NCI-H510A (cell line): ENCODE measurements around the gene GRK2.
"Not testable (repeated sequence)": the region's sequence is repeated elsewhere in the genome, so short reads cannot be mapped to it uniquely, and the experiment has no call there.

Experiments
- DNase-seq: peaks from one replicate; lab custom pipeline; 2025; lab: John Stamatoyannopoulos, UW

Gene GRK2

DNA sequence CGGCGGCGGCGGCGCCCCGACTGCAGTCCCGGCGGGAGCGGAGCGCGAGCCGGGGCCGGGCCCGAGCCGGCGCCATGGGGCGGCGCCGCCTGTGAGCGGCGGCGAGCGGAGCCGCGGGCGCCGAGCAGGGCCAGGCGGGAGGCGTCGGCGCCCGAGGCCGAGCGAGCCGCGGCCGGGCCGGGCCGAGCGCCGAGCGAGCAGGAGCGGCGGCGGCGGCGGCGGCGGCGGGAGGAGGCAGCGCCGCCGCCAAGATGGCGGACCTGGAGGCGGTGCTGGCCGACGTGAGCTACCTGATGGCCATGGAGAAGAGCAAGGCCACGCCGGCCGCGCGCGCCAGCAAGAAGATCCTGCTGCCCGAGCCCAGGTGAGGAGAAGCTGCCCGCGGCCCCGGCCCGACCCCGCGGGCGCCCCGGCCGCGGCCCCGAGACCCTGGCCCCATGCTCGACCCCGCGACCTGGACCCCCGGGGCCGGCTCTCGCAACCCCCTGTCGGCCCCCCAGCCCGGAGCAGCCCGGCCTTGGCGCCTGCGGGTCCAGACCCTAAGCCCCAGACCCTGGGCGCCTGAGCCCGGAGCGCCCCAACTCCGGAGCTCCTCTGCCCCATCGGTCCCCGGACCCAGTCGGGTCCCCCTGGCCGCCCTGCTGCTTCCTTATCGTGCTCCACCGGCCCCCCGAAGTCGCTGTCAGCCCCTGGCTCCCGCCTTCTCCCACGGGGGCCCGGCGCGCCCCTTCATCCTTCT is at the start of gene GRK2:
Gene GRK2 (plus strand): TSS at position 25 of the 739 bp plus-strand sequence. CDS start 227 bp downstream, at position 252.
- peak; percentile 62 for DNase-seq

DNA sequence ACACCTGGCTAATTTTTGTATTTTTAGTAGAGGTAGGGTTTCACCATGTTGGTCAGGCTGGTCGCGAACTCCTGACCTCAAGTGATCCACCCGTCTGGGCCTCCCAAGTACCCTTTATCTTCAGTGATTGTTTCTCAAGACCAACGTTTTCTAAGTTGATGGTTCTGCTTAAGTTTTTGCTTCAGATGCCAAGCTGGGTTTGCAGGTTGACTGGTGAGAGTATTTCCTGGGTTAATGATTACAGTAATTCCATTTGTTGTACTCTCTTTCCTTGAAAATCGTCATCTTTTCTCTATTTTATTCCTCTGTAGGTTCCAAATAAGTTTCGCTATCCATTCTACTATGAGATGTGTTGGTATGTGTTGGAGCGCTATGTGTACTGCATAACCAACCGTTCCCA is 38.5 kb upstream of the GRK2 start:
- DNase-seq: no peak

DNA sequence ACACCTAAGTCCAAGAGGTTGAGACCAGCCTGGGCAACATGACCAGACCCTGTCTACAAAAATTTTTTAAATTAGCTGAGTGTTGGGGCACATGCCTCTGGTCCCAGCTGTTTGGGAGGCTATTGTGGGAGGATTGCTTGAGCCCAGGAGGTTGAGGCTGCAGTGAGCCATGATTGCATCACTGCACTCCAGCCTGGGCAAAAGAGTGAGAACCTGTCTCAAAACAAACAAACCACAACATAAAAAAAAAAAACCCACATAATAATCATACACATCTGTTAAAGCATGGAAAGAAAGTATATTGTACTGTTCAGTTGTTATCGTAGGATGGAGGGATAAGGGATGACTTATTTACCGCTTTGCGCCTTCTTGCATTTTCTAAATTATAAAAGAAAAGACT is 35.9 kb upstream of the GRK2 start:
- no peak for DNase-seq

DNA sequence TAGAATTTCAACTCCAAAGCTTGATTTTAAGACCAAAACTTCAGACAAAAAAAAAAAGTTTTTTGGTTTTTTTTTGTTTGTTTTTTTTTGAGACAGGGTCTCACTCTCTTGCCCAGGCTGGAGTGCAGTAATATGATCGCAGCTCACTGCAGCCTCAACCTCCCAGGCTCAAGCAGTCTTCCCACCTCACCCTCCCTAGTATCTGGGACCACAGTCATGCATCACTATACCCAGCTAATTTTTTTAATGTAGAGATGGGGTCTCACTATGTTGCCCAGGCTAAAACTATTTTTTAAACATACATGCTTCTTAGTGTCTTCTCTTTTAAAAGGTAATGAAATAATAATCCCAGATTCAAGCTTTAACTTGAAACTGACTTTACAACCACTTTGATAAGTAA is 35.4 kb upstream of the GRK2 start:
- DNase-seq: no peak

- no peak for DNase-seq
These were observed 32.6 kb upstream of the GRK2 start for GRCh38 chr11:67233584-67234190.

DNA sequence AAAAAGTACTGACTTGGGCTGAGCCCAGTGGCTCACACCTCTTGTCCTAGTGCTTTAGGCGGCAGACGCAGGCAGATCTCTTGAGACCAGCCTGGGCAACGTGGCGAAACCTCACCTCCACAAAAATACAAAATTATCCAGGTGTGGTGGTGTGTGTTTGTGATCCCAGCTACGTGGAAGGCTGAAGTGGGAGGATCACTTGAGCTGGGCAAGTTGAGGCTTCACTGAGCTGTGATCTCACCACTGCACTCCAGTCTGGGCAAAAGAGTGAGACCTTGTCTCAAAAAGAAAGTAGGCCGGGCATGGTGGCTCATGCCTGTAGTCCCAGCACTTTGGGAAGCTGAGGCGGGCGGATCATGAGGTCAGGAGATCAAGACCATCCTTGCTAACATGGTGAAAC is 31.7 kb upstream of the GRK2 start:
- DNase-seq: not testable (repeated sequence)

GRCh38 chr11:67237574-67237973 is 28.7 kb upstream of the GRK2 start:
- DNase-seq: no peak

GRCh38 chr11:67238894-67239782 is 27.1 kb upstream of the GRK2 start:
- no peak for DNase-seq

DNA sequence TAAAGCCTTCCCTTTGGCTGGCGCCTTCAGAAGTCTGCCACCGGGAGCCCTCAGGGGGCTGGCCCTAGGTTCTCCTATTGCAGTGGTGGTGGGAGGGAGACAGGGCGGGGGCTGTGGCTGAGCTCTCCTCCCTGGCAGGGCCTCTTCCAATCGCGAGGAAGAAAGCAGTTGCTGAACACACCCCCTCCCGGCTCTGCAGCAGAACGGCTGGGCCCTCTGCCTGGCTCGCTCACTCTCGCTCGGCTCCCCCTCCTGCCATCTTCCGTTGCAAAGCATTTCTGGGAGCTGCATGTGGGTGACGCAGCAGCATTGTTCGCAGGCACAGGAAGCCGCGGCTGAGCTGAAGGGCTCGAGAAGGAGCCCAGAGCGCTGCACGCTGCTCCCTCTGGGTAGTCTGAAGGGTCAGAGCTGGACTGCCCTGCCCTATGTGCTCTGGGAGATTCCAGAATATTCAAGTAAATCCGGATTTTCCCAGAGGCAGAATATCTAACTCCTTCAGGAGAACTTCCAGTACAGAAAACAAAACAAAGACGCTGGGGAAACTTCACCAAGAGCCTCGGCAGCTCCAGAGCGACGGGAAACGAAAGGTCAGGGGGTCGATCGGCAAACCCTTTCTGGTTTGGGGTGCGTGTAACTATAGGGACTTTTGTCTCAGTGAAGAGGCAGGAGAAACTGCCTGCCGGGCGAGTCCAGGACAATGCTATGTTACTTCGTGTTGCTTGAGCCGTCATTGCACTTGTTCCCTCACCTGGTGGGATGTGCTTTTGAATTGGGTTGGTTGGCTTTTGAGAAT is 26.3 kb upstream of the GRK2 start:
- DNase-seq: peak; percentile 99

GRCh38 chr11:67240576-67241389 is 25.5 kb upstream of the GRK2 start:
- peak; percentile 44 for DNase-seq

DNA sequence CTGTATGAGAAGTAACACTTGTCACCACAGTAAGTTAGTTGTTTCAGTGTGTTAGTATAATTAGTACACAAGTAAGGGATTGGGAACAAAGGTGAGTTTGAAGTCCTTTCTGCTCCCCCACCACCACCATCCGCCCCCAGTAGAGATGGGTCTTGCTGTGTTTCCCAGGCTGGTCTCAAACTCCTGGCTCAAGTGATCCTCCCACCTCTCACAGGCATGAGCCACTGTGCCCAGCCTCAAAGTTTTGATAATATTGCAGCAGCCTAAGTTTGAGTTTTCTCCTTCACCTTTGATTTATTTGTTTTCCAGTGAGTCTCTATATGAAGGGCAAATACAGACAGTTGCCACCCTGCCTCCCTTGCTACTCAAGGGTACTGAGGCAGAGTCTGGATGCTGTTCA is 23.7 kb upstream of the GRK2 start:
- DNase-seq: no peak

GRCh38 chr11:67243051-67243450 is 23.2 kb upstream of the GRK2 start:
- DNase-seq: no peak

- DNase-seq: no peak
These were observed 21.2 kb upstream of the GRK2 start for GRCh38 chr11:67245046-67245445.

DNA sequence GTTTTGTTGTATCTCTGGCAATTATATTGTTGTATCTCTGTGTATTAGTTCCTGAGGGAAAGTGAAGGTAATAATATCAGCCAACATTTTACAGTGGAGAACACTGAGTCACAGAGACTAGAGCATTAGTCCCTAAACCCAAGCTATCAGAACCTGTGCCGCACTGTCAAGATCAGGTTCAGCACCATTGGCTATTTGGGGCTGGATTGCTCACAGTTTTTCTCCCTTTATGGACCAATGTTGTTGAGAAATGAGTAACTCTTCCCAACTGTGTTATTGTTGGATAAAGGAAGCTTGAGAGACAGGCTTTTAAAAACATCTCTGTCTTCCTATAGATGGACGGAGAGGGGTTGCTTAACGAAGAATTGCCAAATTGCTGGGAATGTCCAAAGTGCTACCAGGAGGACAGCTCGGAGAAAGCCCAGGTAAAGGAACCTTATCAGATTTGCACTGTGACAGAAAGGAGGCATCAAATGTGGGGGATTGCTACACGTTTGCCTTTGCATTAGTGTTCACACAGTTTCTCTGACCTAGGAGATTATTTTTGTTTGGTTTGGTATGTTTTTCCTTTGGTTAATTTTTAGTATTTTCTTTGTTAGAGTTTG is 18.2 kb upstream of the GRK2 start:
- DNase-seq: no peak

- no peak for DNase-seq
These were observed 17.6 kb upstream of the GRK2 start for GRCh38 chr11:67248653-67249052.

DNA sequence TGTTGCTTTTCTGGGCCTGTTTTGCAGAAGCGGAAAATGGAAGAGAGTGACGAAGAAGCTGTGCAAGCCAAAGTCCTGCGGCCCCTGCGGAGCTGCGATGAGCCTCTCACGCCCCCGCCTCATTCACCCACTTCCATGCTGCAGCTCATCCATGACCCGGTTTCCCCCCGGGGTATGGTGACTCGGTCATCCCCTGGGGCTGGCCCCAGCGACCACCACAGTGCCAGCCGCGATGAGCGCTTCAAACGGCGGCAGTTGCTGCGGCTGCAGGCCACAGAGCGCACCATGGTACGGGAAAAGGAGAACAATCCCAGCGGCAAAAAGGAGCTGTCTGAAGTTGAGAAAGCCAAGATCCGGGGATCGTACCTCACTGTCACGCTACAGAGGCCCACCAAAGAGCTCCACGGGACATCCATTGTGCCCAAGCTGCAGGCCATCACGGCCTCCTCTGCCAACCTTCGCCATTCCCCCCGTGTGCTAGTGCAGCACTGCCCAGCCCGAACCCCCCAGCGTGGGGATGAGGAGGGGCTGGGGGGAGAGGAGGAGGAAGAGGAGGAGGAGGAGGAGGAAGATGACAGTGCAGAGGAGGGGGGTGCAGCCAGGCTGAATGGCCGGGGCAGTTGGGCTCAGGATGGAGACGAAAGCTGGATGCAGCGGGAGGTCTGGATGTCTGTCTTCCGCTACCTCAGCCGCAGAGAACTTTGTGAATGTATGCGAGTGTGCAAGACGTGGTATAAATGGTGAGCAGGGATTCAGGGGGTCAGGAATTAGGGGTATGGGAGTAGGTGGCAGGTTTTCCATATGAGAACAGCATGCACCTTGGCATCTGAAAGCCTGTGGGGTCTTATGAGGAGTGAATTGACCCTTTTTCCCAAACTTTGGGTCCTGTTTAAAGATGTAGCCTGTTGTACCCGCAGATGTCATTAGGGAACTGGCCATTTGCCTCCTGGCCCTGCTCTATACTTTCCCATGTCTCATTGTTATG is 15.9 kb upstream of the GRK2 start:
- DNase-seq: no peak

DNA sequence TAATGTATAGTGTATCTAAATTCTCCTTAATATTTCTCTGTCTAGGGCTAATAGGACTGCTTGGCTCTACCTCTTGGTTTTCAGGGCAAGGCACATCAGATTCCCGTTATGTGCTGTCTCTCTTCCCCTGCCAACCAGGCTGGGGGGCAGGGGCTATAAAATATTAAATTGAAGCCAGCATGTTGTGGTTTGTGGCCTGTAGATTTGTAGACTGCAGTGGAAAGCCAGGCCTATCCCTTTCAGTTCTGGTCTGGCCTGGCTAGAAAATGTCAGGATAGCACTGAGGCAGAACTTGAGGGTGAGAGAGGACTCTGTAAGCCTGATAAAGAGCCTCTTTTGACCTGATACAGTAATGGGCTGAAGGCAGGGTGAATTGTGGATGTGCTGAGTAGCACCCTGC is 14.4 kb upstream of the GRK2 start:
- no peak for DNase-seq

DNA sequence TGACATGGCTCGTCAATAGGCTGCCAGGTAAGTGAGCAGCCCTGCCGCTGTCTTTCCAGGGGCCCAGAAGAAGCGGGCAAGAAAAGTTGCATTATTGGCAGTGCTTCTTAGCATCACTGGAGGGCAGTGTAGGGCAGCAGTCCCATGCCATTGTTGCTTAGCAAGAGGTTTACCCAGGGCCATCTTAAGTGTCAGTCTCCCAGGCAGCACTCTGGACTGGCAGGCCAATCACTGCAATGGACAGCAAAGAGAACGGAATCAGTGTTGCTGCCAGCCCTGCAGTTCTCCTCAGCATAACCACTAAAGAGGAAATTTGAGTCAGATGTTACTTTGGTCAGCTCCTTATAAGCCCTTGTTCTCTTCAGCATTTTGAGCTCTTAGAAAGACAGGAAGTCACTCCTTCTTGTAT is 13.4 kb upstream of the GRK2 start:
- no peak for DNase-seq

GRCh38 chr11:67253872-67254624 is 12.2 kb upstream of the GRK2 start:
- DNase-seq: no peak
